A549 treated with CpdA at 1 μM for 4 hours (cell line): ENCODE data around the gene ELAPOR2. TPM values are rescaled to one million over a fixed set of nuclear protein-coding genes. Genes with fewer than 3 reads are reported as not detected.

ENCODE experiments used
- total RNA-seq: library from RNA; stranded (reverse); fragments of 200-300 nt; extraction: Qiagen RNA extraction; gene quantifications from 5 replicates; pipeline ENCODE4 v1.2.3, GENCODE V29; 2022; ENCODE audit warnings: low read depth

Gene ELAPOR2, protein sequence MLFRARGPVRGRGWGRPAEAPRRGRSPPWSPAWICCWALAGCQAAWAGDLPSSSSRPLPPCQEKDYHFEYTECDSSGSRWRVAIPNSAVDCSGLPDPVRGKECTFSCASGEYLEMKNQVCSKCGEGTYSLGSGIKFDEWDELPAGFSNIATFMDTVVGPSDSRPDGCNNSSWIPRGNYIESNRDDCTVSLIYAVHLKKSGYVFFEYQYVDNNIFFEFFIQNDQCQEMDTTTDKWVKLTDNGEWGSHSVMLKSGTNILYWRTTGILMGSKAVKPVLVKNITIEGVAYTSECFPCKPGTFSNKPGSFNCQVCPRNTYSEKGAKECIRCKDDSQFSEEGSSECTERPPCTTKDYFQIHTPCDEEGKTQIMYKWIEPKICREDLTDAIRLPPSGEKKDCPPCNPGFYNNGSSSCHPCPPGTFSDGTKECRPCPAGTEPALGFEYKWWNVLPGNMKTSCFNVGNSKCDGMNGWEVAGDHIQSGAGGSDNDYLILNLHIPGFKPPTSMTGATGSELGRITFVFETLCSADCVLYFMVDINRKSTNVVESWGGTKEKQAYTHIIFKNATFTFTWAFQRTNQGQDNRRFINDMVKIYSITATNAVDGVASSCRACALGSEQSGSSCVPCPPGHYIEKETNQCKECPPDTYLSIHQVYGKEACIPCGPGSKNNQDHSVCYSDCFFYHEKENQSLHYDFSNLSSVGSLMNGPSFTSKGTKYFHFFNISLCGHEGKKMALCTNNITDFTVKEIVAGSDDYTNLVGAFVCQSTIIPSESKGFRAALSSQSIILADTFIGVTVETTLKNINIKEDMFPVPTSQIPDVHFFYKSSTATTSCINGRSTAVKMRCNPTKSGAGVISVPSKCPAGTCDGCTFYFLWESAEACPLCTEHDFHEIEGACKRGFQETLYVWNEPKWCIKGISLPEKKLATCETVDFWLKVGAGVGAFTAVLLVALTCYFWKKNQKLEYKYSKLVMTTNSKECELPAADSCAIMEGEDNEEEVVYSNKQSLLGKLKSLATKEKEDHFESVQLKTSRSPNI
- total RNA-seq, result 0.06 to 0.35 TPM in 2 of 5 replicates, not detected in the others

DNA sequence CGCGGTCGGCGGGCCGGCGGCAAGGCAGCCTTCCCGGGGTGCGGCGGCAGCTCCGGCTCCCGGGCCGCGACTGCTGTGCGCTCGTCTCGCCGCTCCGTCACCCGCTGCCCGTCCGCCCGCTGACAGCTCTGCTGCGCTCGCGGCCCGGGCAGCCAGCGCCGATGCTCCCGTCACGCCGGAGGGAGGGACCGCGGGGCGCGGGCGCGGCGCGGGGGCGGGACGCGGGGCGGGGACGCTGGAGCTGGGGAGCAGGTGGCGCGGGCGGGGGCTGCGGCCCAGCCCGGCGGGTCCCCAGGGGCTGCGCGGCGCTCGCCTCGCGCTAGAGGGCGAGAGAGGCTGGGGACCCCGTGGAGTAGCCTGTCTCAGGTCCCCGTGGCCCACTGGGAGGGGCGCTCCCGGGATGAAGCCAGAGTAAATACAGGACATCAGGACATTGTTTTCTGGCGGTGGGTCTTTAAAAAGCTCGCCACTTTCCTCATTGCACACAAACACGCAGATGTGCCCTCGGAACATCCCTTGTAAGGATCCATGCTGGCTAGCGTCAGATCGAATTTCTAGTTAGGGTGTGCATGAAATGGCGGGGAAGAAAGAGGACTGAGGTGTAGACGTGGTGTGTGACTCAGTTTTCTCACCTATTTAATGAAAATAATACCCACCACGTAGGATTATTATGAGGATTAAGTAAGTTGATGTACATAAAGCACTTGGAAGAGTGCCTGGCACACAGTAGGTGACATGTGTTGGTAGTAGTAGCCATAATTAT lies at the start of gene ELAPOR2:
Gene ELAPOR2 (minus strand): TSS at position 130 of the 763 bp plus-strand sequence. CDS start 141 bp downstream, outside the sequence.

Other genes starting within 250 kb of the ELAPOR2 start
- gene DMTF1, start 92.8 kb upstream of the ELAPOR2 start, total RNA-seq, result 16.8 to 24.0 TPM (median 19.6 TPM) in 5 replicates
- 26.2 to 30.1 TPM (median 28.2 TPM) in 5 replicates for gene TMEM243, start 160.1 kb upstream of the ELAPOR2 start, total RNA-seq